Fibroblast of lung (primary cell): Measurements from ENCODE around the gene KCNT1. TPM values are rescaled to one million over a fixed set of nuclear protein-coding genes. Genes with fewer than 3 reads are reported as not detected.

ENCODE experiments used
- DNase-seq, 2 donors: peaks; one replicate each; pipeline versions ENCODE4 v3.0.0 to v3.0.0-alpha.2; 2010; ENCODE audit warnings: low read depth in 2 of 2
- H2AFZ ChIP-seq: 2 replicates; pipeline ENCODE4 v1.5.1; 2012; ENCODE audit warnings: low read length, control low read depth, inconsistent platforms
- H3K27ac ChIP-seq: 2 replicates; pipeline ENCODE4 v1.5.1; 2011; ENCODE audit warnings: low read length, control low read depth; ENCODE audit not compliant: insufficient read depth
- H3K27me3 ChIP-seq: 2 replicates; pipeline ENCODE4 v1.5.1; 2011; ENCODE audit warnings: mild to moderate bottlenecking, low read length; ENCODE audit not compliant: control insufficient read depth, insufficient read depth
- H3K36me3 ChIP-seq: 2 replicates; pipeline ENCODE4 v1.5.1; 2011; ENCODE audit warnings: low read length; ENCODE audit not compliant: control insufficient read depth, insufficient read depth
- H3K4me1 ChIP-seq: 2 replicates; pipeline ENCODE4 v1.5.1; 2011; ENCODE audit warnings: low read length; ENCODE audit not compliant: control insufficient read depth, insufficient read depth; ENCODE audit errors: extremely low read depth
- H3K4me2 ChIP-seq: 2 replicates; pipeline ENCODE4 v1.5.1; 2011; ENCODE audit warnings: low read length, control low read depth; ENCODE audit not compliant: insufficient read depth; ENCODE audit errors: extremely low read depth
- H3K4me3 ChIP-seq, 4 experiments: fragments of 200-600 bp in 1 of 4; sonication (generic) in 1 of 4; replicated peaks in 1 of 4; 2 replicates each; pipeline ENCODE4 v1.5.1; 2011 to 2016; ENCODE audit warnings: low read length in 4 of 4, low read depth in 3 of 4, mild to moderate bottlenecking in 3 of 4, control low read depth in 2 of 4, inconsistent platforms in 1 of 4, mixed read lengths in 1 of 4; ENCODE audit not compliant: insufficient read depth in 1 of 4; ENCODE audit errors: control extremely low read depth in 1 of 4
- H3K79me2 ChIP-seq: 2 replicates; pipeline ENCODE4 v1.5.1; 2012; ENCODE audit warnings: mild to moderate bottlenecking, low read length, inconsistent platforms; ENCODE audit not compliant: control insufficient read depth, insufficient read depth
- H3K9ac ChIP-seq: 2 replicates; pipeline ENCODE4 v1.5.1; 2011; ENCODE audit warnings: mild to moderate bottlenecking, low read length, control low read depth; ENCODE audit not compliant: insufficient read depth
- H3K9me3 ChIP-seq: 2 replicates; pipeline ENCODE4 v1.5.1; 2012; ENCODE audit warnings: low read depth, low read length; ENCODE audit not compliant: control insufficient read depth, insufficient read depth
- H4K20me1 ChIP-seq: 2 replicates; pipeline ENCODE4 v1.5.1; 2011; ENCODE audit warnings: low read length; ENCODE audit not compliant: control insufficient read depth, insufficient read depth; ENCODE audit errors: extremely low read depth
- CTCF ChIP-seq, 2 donors: IDR thresholded peaks in 1 of 2; conservative IDR thresholded peaks in 1 of 2; 1 replicate in 1 of 2; 2 replicates in 1 of 2; pipeline ENCODE4 v1.5.1; 2011 to 2012; ENCODE audit warnings: low read length in 2 of 2, control low read depth in 1 of 2, inconsistent platforms in 1 of 2, low read depth in 1 of 2, mild to moderate bottlenecking in 1 of 2
- EZH2 ChIP-seq: IDR thresholded peaks from 2 replicates; pipeline ENCODE4 v1.5.1; 2012; ENCODE audit warnings: low read length, control low read depth, mild to moderate bottlenecking; ENCODE audit errors: missing control alignments
- polyA plus RNA-seq, 2 donors: library from polyadenylated mRNA; depleted of rRNA in 1 of 2; stranded (reverse) in 1 of 2; unstranded in 1 of 2; fragments of >200 nt; gene quantifications; 2 replicates each; pipeline ENCODE4 v1.2.1, GENCODE V29; 2011 to 2012; ENCODE audit warnings: missing spikeins in 1 of 2
- total RNA-seq: library from RNA; depleted of rRNA; stranded (reverse); fragments of >200 nt; gene quantifications from 2 replicates; pipeline ENCODE4 v1.2.1, GENCODE V29; 2014

Gene KCNT1
- total and polyA plus RNA-seq, 2 donors (not counting 1 experiment from before 2014, with no cell fraction given), result not detected

- no peak overlapping the region for H3K4me2 ChIP-seq
- no peak overlapping the region for H3K27ac ChIP-seq
- TF ChIP-seq EZH2 (no peak), CTCF (conservative IDR thresholded peaks at IDR 0.05 in 1 of 2, IDR thresholded peaks at IDR 0.05 in 1 of 2; ENCODE audit: low read depth in 1 of 2, low read length in 2 of 2) (no peak)
- no peaks in the 10 kb centered on the region for H3K9me3 ChIP-seq
- H3K9ac ChIP-seq, result no peak overlapping the region
- H4K20me1 ChIP-seq, result no peaks in the 10 kb centered on the region
- no peak for DNase-seq
- H3K4me3 ChIP-seq, result no peak overlapping the region
- no peaks in the 10 kb centered on the region for H3K4me1 ChIP-seq
- H3K27me3 ChIP-seq, result no peaks in the 10 kb centered on the region
- no peaks in the 10 kb centered on the region for H3K36me3 ChIP-seq
- no peaks in the 10 kb centered on the region for H3K79me2 ChIP-seq
- H2AFZ ChIP-seq, result no peak overlapping the region
These were observed 57.8 kb downstream of the KCNT1 start for GRCh38 chr9:135759676-135760300.

GRCh38 chr9:135760465-135760864 lies 58.5 kb downstream of the KCNT1 start:
- Histone ChIP-seq H3K27ac (no peak overlapping the region), H4K20me1 (no peaks in the 10 kb centered on the region), H3K4me2 (no peak overlapping the region), H3K9ac (no peak overlapping the region), H3K27me3 (no peaks in the 10 kb centered on the region), H2AFZ (no peak overlapping the region), H3K4me1 (no peaks in the 10 kb centered on the region), H3K9me3 (no peaks in the 10 kb centered on the region), H3K79me2 (no peaks in the 10 kb centered on the region), H3K4me3 (no peak overlapping the region), H3K36me3 (no peaks in the 10 kb centered on the region)
- TF ChIP-seq CTCF (conservative IDR thresholded peaks at IDR 0.05 in 1 of 2, IDR thresholded peaks at IDR 0.05 in 1 of 2; ENCODE audit: low read depth in 1 of 2, low read length in 2 of 2), result no peak
- no peak for TF ChIP-seq EZH2
- DNase-seq, result no peak

GRCh38 chr9:135761150-135761844 lies 59.3 kb downstream of the KCNT1 start:
- Histone ChIP-seq H3K36me3 (no peaks in the 10 kb centered on the region), H2AFZ (no peak overlapping the region), H3K4me2 (no peak overlapping the region), H3K4me1 (no peaks in the 10 kb centered on the region), H3K27me3 (no peaks in the 10 kb centered on the region), H3K79me2 (no peaks in the 10 kb centered on the region), H3K9me3 (no peaks in the 10 kb centered on the region), H3K9ac (no peak overlapping the region), H3K4me3 (no peak overlapping the region), H4K20me1 (no peaks in the 10 kb centered on the region), H3K27ac (no peak overlapping the region)
- DNase-seq, result no peak
- TF ChIP-seq EZH2 (no peak), CTCF (conservative IDR thresholded peaks at IDR 0.05 in 1 of 2, IDR thresholded peaks at IDR 0.05 in 1 of 2; ENCODE audit: low read depth in 1 of 2, low read length in 2 of 2) (no peak)
